Breast epithelium (tissue), 4 donors: Measurements from ENCODE around the gene WWOX. TPM values are rescaled to one million over a fixed set of nuclear protein-coding genes. Genes with fewer than 3 reads are reported as not detected.

Experiments used
- DNase-seq, 2 donors: peaks; one replicate each; pipeline ENCODE4 v3.0.0-alpha.2; 2019; ENCODE audit warnings: low spot score in 2 of 2
- H3K27ac ChIP-seq, 2 donors: fragments of 200-600 bp; sonication (generic) in 1 of 2; one replicate each; pipeline ENCODE4 v1.5.1; 2016 to 2019; ENCODE audit warnings: mild to moderate bottlenecking in 1 of 2
- H3K27me3 ChIP-seq, 2 donors: fragments of 200-600 bp; sonication (generic) in 1 of 2; one replicate each; pipeline versions ENCODE4 v1.5.1 to v1.6.0; 2017 to 2019; ENCODE audit warnings: control low read depth in 1 of 2, mild to moderate bottlenecking in 1 of 2
- H3K36me3 ChIP-seq: fragments of 200-600 bp; one replicate; pipeline ENCODE4 v1.5.1; 2019
- H3K4me1 ChIP-seq, 2 donors: fragments of 200-600 bp; sonication (generic); one replicate each; pipeline ENCODE4 v1.5.1; 2016 to 2019; ENCODE audit warnings: control low read depth in 1 of 2
- H3K4me3 ChIP-seq, 3 donors: fragments of 200-600 bp; sonication (generic); 1 replicate in 2 of 3; 2 replicates in 1 of 3; pipeline ENCODE4 v1.5.1; 2016 to 2019; ENCODE audit warnings: mild to moderate bottlenecking in 3 of 3, moderate library complexity in 2 of 3
- H3K9me3 ChIP-seq, 2 donors: fragments of 200-600 bp; sonication (generic) in 1 of 2; one replicate each; pipeline ENCODE4 v1.5.1; 2016 to 2019; ENCODE audit warnings: control low read depth in 1 of 2
- CTCF ChIP-seq, 3 donors: fragments of 450-650 bp; IDR thresholded peaks; one replicate each; pipeline ENCODE4 v1.5.1; 2016 to 2017; ENCODE audit warnings: antibody characterized with exemption in 3 of 3, mild to moderate bottlenecking in 3 of 3, moderate library complexity in 3 of 3
- POLR2A ChIP-seq: fragments of 450-650 bp; IDR thresholded peaks from one replicate; pipeline ENCODE4 v1.6.1; 2016; ENCODE audit warnings: antibody characterized with exemption, mild to moderate bottlenecking, moderate library complexity
- POLR2AphosphoS5 ChIP-seq, 3 donors: sonication (generic); formaldehyde crosslinking; IDR thresholded peaks; one replicate each; pipeline ENCODE4 v1.6.1; 2017; ENCODE audit warnings: antibody characterized with exemption in 3 of 3
- intact Hi-C: fragments of 100-400 bp; cut with DNase I; formaldehyde crosslinking; loops from one replicate; pipeline ENCODE4 v1.15.1; 2023; ENCODE audit warnings: low total_unique reads
- total RNA-seq, 3 donors: library from RNA; depleted of rRNA; stranded (reverse); fragments of >200 nt; gene quantifications; one replicate each; pipeline ENCODE4 v1.1.0, GENCODE V29; 2016

Gene WWOX
- total RNA-seq, 3 donors from 2014 or later: 42.9 to 73.6 (median 43.4) TPM

GRCh38 chr16:78091419-78091818 lies 8.0 kb upstream of the WWOX start:
- H3K9me3 ChIP-seq: no peaks in the 10 kb centered on the region
- TF ChIP-seq POLR2A (no peak), CTCF (IDR thresholded peaks at IDR 0.05) (no peak), POLR2AphosphoS5 (IDR thresholded peaks at IDR 0.05) (no peak)
- H3K27ac ChIP-seq: no peak overlapping the region
- no peaks in the 10 kb centered on the region for H3K27me3 ChIP-seq
- intact Hi-C loops: no loop called here
- no peak overlapping the region for H3K4me3 ChIP-seq
- H3K36me3 ChIP-seq: no peaks in the 10 kb centered on the region
- no peaks in the 10 kb centered on the region for H3K4me1 ChIP-seq
- no peak for DNase-seq

- no peaks in the 10 kb centered on the region for H3K9me3 ChIP-seq
- no peaks in the 10 kb centered on the region for H3K4me1 ChIP-seq
- no peak for DNase-seq
- no peaks in the 10 kb centered on the region for H3K27me3 ChIP-seq
- TF ChIP-seq POLR2AphosphoS5 (IDR thresholded peaks at IDR 0.05): no peak
- TF ChIP-seq POLR2A: no peak
- no peak for TF ChIP-seq CTCF (IDR thresholded peaks at IDR 0.05)
- no peak overlapping the region for H3K27ac ChIP-seq
- H3K4me3 ChIP-seq: no peak overlapping the region
- no peaks in the 10 kb centered on the region for H3K36me3 ChIP-seq
- intact Hi-C loops: no loop called here
Measured at GRCh38 chr16:78092758-78093157, 6.7 kb upstream of the WWOX start.

DNA sequence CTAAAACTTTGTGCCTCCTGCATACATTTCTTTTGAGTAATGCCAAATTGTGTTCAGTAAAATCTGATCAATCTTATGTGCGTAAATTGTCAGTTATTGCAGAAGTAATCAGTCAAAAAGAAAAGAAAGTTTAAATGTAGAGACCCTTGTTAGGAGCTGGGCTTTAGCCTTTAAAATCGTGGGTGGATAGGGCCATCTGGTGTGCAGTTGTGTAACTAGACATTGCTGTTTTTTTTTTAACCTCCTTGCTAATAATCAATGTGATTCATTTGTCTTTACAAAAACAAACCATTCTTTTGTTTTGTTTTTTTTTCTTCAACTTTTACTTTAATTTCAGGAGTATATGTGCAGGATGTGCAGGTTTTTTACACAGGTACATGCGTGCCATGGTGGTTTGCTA lies 5.3 kb upstream of the WWOX start:
- intact Hi-C loops: no loop called here
- Histone ChIP-seq H3K4me1 (no peaks in the 10 kb centered on the region), H3K4me3 (no peak overlapping the region), H3K9me3 (no peaks in the 10 kb centered on the region), H3K27ac (no peak overlapping the region), H3K36me3 (no peaks in the 10 kb centered on the region), H3K27me3 (no peaks in the 10 kb centered on the region)
- DNase-seq: no peak
- no peak for TF ChIP-seq POLR2A

DNA sequence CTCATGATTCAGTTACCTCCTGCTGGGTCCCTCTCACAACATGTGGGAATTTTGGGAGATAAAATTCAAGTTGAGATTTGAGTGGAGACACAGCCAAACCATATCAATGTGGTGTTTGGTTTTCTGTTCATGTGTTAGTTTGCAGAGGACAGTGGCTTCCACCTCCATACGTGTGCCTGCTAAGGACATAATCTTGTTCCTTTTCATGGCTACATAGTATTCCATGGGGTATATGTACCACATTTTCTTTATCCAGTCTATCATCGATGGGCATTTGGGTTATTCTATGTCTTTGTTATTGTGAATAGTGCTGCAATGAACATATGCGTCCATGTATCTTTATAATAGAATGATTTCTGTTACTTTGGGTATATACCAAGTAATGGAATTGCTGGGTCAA lies 4.5 kb upstream of the WWOX start:
- no peak for DNase-seq
- Histone ChIP-seq H3K4me1 (peaks cover 0 to under 1% of the 10 kb centered on the region in 2 donors), H3K36me3 (no peaks in the 10 kb centered on the region), H3K27ac (no peak overlapping the region), H3K4me3 (no peak overlapping the region), H3K27me3 (no peaks in the 10 kb centered on the region), H3K9me3 (no peaks in the 10 kb centered on the region)
- TF ChIP-seq POLR2AphosphoS5 (IDR thresholded peaks at IDR 0.05): no peak
- no peak for TF ChIP-seq POLR2A
- no peak for TF ChIP-seq CTCF (IDR thresholded peaks at IDR 0.05)
- intact Hi-C loops: no loop called here

GRCh38 chr16:78096386-78096785 lies 3.1 kb upstream of the WWOX start:
- Histone ChIP-seq H3K4me1 (peaks cover 0 to 2% of the 10 kb centered on the region in 2 donors), H3K4me3 (no peak overlapping the region), H3K9me3 (no peaks in the 10 kb centered on the region), H3K27me3 (no peaks in the 10 kb centered on the region), H3K27ac (no peak overlapping the region), H3K36me3 (no peaks in the 10 kb centered on the region)
- DNase-seq: no peak
- no peak for TF ChIP-seq POLR2A
- TF ChIP-seq CTCF (IDR thresholded peaks at IDR 0.05): no peak
- no peak for TF ChIP-seq POLR2AphosphoS5 (IDR thresholded peaks at IDR 0.05)
- intact Hi-C loops: no loop called here

GRCh38 chr16:78097548-78097947 lies 1.9 kb upstream of the WWOX start:
- no peak for DNase-seq
- H3K4me1 ChIP-seq: peaks cover 0 to 2% of the 10 kb centered on the region in 2 donors
- H3K27me3 ChIP-seq: no peaks in the 10 kb centered on the region
- TF ChIP-seq POLR2AphosphoS5 (IDR thresholded peaks at IDR 0.05) (no peak), CTCF (IDR thresholded peaks at IDR 0.05) (no peak), POLR2A (no peak)
- no peaks in the 10 kb centered on the region for H3K36me3 ChIP-seq
- no peaks in the 10 kb centered on the region for H3K9me3 ChIP-seq
- intact Hi-C loops: no loop called here
- no peak overlapping the region for H3K27ac ChIP-seq
- no peak overlapping the region for H3K4me3 ChIP-seq
